GM21390 (cell line): ENCODE data around the gene PKLR.
"Not testable (repeated sequence)": the region's sequence is repeated elsewhere in the genome, so short reads cannot be mapped to it uniquely, and the experiment has no call there.

Experiments
- ATAC-seq: cut with Tn5 transposase; IDR thresholded peaks from one replicate; pipeline ENCODE4 v1.9.1; 2021; ENCODE audit not compliant: unreplicated experiment

The PKLR gene

GRCh38 chr1:155301342-155301841 lies at the start of gene PKLR:
Gene PKLR, minus strand, starts transcription at chr1:155301438. Its CDS starts 43 bp downstream, at chr1:155301395.
- ATAC-seq, result no peak

- no peak for ATAC-seq
Measured at GRCh38 chr1:155342842-155343241, 41.6 kb upstream of the PKLR start.

GRCh38 chr1:155339515-155340097 lies 38.4 kb upstream of the PKLR start:
- no peak for ATAC-seq

- ATAC-seq, result no peak
Measured at GRCh38 chr1:155334962-155335361, 33.7 kb upstream of the PKLR start.

- no peak for ATAC-seq
Measured at GRCh38 chr1:155329980-155330598, 28.9 kb upstream of the PKLR start.

GRCh38 chr1:155328856-155329255 lies 27.6 kb upstream of the PKLR start:
- not testable (repeated sequence) for ATAC-seq

GRCh38 chr1:155327981-155328380 lies 26.7 kb upstream of the PKLR start:
- ATAC-seq, result no peak

- ATAC-seq, result no peak
Measured at GRCh38 chr1:155326631-155327037, 25.4 kb upstream of the PKLR start.

- no peak for ATAC-seq
Measured at GRCh38 chr1:155326020-155326526, 24.8 kb upstream of the PKLR start.

- ATAC-seq, result no peak
Measured at GRCh38 chr1:155325603-155325893, 24.3 kb upstream of the PKLR start.

GRCh38 chr1:155324717-155325602 lies 23.7 kb upstream of the PKLR start:
- ATAC-seq, result no peak

- peak; percentile 65 for ATAC-seq
Measured at GRCh38 chr1:155324037-155324716, 22.9 kb upstream of the PKLR start.

- no peak for ATAC-seq
Measured at GRCh38 chr1:155323729-155324036, 22.4 kb upstream of the PKLR start.

GRCh38 chr1:155322953-155323728 lies 21.9 kb upstream of the PKLR start:
- peak; percentile 42 for ATAC-seq

- no peak for ATAC-seq
Measured at GRCh38 chr1:155322571-155322952, 21.3 kb upstream of the PKLR start.

- ATAC-seq, result no peak
Measured at GRCh38 chr1:155321639-155322503, 20.6 kb upstream of the PKLR start.

- ATAC-seq, result no peak
Measured at GRCh38 chr1:155320661-155321617, 19.7 kb upstream of the PKLR start, which contains the start of gene RUSC1. Gene RUSC1, plus strand, starts transcription at chr1:155320894. Its CDS starts 880 bp downstream, at chr1:155321774.

- ATAC-seq, result no peak
Measured at GRCh38 chr1:155320252-155320651, 19.0 kb upstream of the PKLR start.
